Dendritic cell treated with granulocyte-macrophage colony-stimulating factor and Interleukin-4, amounts not matched to agents 40 ng/mL and 50 ng/mL, for 4 days (primary cell): ENCODE measurements around the gene HEPACAM.
A peak's percentile ranks its signal among the peaks of the same experiment; 100 is the strongest.

Source experiments
- H3K27ac Mint-ChIP-seq: one replicate; pipeline ENCODE4 v1.8.0; 2022; ENCODE audit warnings: mild to moderate bottlenecking, mixed read lengths
- H3K27me3 Mint-ChIP-seq: one replicate; pipeline ENCODE4 v1.8.0; 2022; ENCODE audit warnings: mild to moderate bottlenecking, mixed read lengths
- H3K36me3 Mint-ChIP-seq: one replicate; pipeline ENCODE4 v1.8.0; 2022; ENCODE audit warnings: low read depth, mixed read lengths
- H3K4me1 Mint-ChIP-seq: one replicate; pipeline ENCODE4 v1.8.0; 2022; ENCODE audit warnings: low read depth, mixed read lengths
- H3K4me3 Mint-ChIP-seq: one replicate; pipeline ENCODE4 v1.8.0; 2022; ENCODE audit warnings: mild to moderate bottlenecking, moderate library complexity, mixed read lengths
- H3K9me3 Mint-ChIP-seq: one replicate; pipeline ENCODE4 v1.8.0; 2022; ENCODE audit warnings: mixed read lengths
- intact Hi-C: fragments of 100-400 bp; cut with micrococcal nuclease; formaldehyde crosslinking; loops from one replicate; pipeline ENCODE4 v1.15.0; 2022

The HEPACAM gene

GRCh38 chr11:124900464-124900863 is 35.4 kb downstream of the HEPACAM start:
- Mint-ChIP-seq H3K36me3 (no peaks in the 10 kb centered on the region), H3K9me3 (no peaks in the 10 kb centered on the region), H3K27me3 (peaks cover 26% of the 10 kb centered on the region), H3K27ac (no peak overlapping the region), H3K4me1 (peaks cover 18% of the 10 kb centered on the region), H3K4me3 (no peak overlapping the region)
- intact Hi-C loops = no loop called here

- peaks cover 24% of the 10 kb centered on the region for H3K27me3 Mint-ChIP-seq
- H3K9me3 Mint-ChIP-seq = no peaks in the 10 kb centered on the region
- H3K4me3 Mint-ChIP-seq = no peak overlapping the region
- H3K36me3 Mint-ChIP-seq = no peaks in the 10 kb centered on the region
- intact Hi-C loops = no loop called here
- no peak overlapping the region for H3K27ac Mint-ChIP-seq
- peaks cover 18% of the 10 kb centered on the region for H3K4me1 Mint-ChIP-seq
Observed at GRCh38 chr11:124899383-124900145, 36.3 kb downstream of the HEPACAM start.

GRCh38 chr11:124898711-124899110 is 37.1 kb downstream of the HEPACAM start:
- no peaks in the 10 kb centered on the region for H3K9me3 Mint-ChIP-seq
- H3K27me3 Mint-ChIP-seq = peaks cover 23% of the 10 kb centered on the region
- intact Hi-C loops = no loop called here

GRCh38 chr11:124898263-124898680 is 37.6 kb downstream of the HEPACAM start:
- intact Hi-C loops = no loop called here
- H3K27me3 Mint-ChIP-seq = peaks cover 23% of the 10 kb centered on the region

More at GRCh38 chr11:124898711-124899110, 37.1 kb downstream of the HEPACAM start:
- Mint-ChIP-seq H3K27ac (no peak overlapping the region), H3K4me3 (no peak overlapping the region), H3K36me3 (no peaks in the 10 kb centered on the region), H3K4me1 (peaks cover 18% of the 10 kb centered on the region)

GRCh38 chr11:124897674-124898262 is 38.1 kb downstream of the HEPACAM start, which contains the start of gene ROBO4:
Gene ROBO4, minus strand, starts transcription at chr11:124897865. Its CDS starts 70 bp downstream, at chr11:124897795.
- H3K27ac Mint-ChIP-seq = peak within 1 kb of the TSS; percentile 8
- H3K36me3 Mint-ChIP-seq = no peaks in the 10 kb centered on the region
- intact Hi-C loops = no loop called here
- H3K4me3 Mint-ChIP-seq = peak within 1 kb of the TSS; percentile 33
- no peaks in the 10 kb centered on the region for H3K9me3 Mint-ChIP-seq
- H3K27me3 Mint-ChIP-seq = peaks cover 23% of the 10 kb centered on the region
- H3K4me1 Mint-ChIP-seq = peaks cover 27% of the 10 kb centered on the region

More at GRCh38 chr11:124898263-124898680, 37.6 kb downstream of the HEPACAM start:
- Mint-ChIP-seq H3K9me3 (no peaks in the 10 kb centered on the region), H3K27ac (no peak overlapping the region), H3K36me3 (no peaks in the 10 kb centered on the region), H3K4me3 (no peak overlapping the region), H3K4me1 (peaks cover 22% of the 10 kb centered on the region)

GRCh38 chr11:124896821-124897391 is 38.9 kb downstream of the HEPACAM start:
- no peaks in the 10 kb centered on the region for H3K36me3 Mint-ChIP-seq

GRCh38 chr11:124896071-124896750 is 39.6 kb downstream of the HEPACAM start:
- Mint-ChIP-seq H3K36me3 (no peaks in the 10 kb centered on the region), H3K4me3 (no peak overlapping the region), H3K4me1 (peaks cover 43% of the 10 kb centered on the region), H3K27me3 (peaks cover 17% of the 10 kb centered on the region), H3K9me3 (no peaks in the 10 kb centered on the region), H3K27ac (peak overlapping the region; percentile 10)
- intact Hi-C loops = no loop called here

More at GRCh38 chr11:124896821-124897391, 38.9 kb downstream of the HEPACAM start:
- H3K27me3 Mint-ChIP-seq = peaks cover 23% of the 10 kb centered on the region
- no peaks in the 10 kb centered on the region for H3K9me3 Mint-ChIP-seq
- H3K4me3 Mint-ChIP-seq = no peak overlapping the region
- peaks cover 36% of the 10 kb centered on the region for H3K4me1 Mint-ChIP-seq
- peak overlapping the region; percentile 8 for H3K27ac Mint-ChIP-seq
- intact Hi-C loops = no loop called here

- Mint-ChIP-seq H3K27me3 (peaks cover 14% of the 10 kb centered on the region), H3K36me3 (no peaks in the 10 kb centered on the region), H3K9me3 (no peaks in the 10 kb centered on the region), H3K4me1 (peaks cover 50% of the 10 kb centered on the region), H3K27ac (peak overlapping the region; percentile 10), H3K4me3 (no peak overlapping the region)
- intact Hi-C loops = no loop called here
Observed at GRCh38 chr11:124895471-124895971, 40.3 kb downstream of the HEPACAM start.

- H3K27ac Mint-ChIP-seq = no peak overlapping the region
- intact Hi-C loops = no loop called here
Observed at GRCh38 chr11:124894606-124895430, 41.0 kb downstream of the HEPACAM start.

GRCh38 chr11:124893781-124894401 is 42.0 kb downstream of the HEPACAM start:
- Mint-ChIP-seq H3K4me3 (no peak overlapping the region), H3K27me3 (peaks cover 7% of the 10 kb centered on the region), H3K27ac (no peak overlapping the region), H3K4me1 (peaks cover 63% of the 10 kb centered on the region), H3K9me3 (no peaks in the 10 kb centered on the region), H3K36me3 (no peaks in the 10 kb centered on the region)
- intact Hi-C loops = loop anchor here (1.0 kb wide), 1 partner anchor 18 kb away; no protein-coding TSS in a partner anchor

More at GRCh38 chr11:124894606-124895430, 41.0 kb downstream of the HEPACAM start:
- peaks cover 53% of the 10 kb centered on the region for H3K4me1 Mint-ChIP-seq
- peaks cover 14% of the 10 kb centered on the region for H3K27me3 Mint-ChIP-seq
- no peak overlapping the region for H3K4me3 Mint-ChIP-seq
- no peaks in the 10 kb centered on the region for H3K9me3 Mint-ChIP-seq
- no peaks in the 10 kb centered on the region for H3K36me3 Mint-ChIP-seq

- Mint-ChIP-seq H3K4me3 (no peak overlapping the region), H3K27ac (peak overlapping the region; percentile 76), H3K27me3 (peaks cover 3% of the 10 kb centered on the region), H3K9me3 (no peaks in the 10 kb centered on the region), H3K4me1 (peaks cover 68% of the 10 kb centered on the region), H3K36me3 (no peaks in the 10 kb centered on the region)
- intact Hi-C loops = loop anchor here (1.0 kb wide), 1 partner anchor 17 kb away; no protein-coding TSS in a partner anchor
Observed at GRCh38 chr11:124892750-124893454, 42.9 kb downstream of the HEPACAM start.

- Mint-ChIP-seq H3K9me3 (no peaks in the 10 kb centered on the region), H3K27ac (peak overlapping the region; percentile 76), H3K27me3 (no peaks in the 10 kb centered on the region), H3K4me1 (peaks cover 67% of the 10 kb centered on the region), H3K36me3 (no peaks in the 10 kb centered on the region), H3K4me3 (no peak overlapping the region)
- intact Hi-C loops = no loop called here
Observed at GRCh38 chr11:124892146-124892545, 43.7 kb downstream of the HEPACAM start.
